DMS53 treated with DMSO at 0.1 percent for 48 hours (cell line): ENCODE measurements around the gene ZNF587B.
"Not testable (repeated sequence)": the region's sequence is repeated elsewhere in the genome, so short reads cannot be mapped to it uniquely, and the experiment has no call there.

Experiments
- DNase-seq: peaks from one replicate; lab custom pipeline; 2025; ENCODE audit not compliant: unreplicated experiment; lab: John Stamatoyannopoulos, UW

ZNF587B gene

DNA sequence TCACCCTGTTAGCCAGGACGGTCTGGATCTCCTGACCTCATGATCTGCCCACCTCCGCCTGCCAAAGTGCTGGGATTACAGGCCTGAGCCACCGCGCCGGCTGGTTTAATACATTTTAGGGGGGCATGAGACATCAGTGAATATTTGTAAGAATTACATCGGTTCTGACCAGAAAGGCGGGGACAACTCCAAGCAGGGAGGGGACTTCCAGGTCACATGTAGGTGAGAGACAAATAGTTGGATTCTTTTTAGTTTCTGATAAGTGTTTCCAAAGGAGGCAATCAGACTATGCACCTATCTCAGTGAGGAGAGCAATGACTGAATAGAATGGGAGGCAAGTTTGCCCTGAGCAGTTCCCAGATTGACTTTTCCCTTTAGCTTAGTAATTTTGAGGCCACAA lies 11.7 kb upstream of the ZNF587B start:
- no peak for DNase-seq

DNA sequence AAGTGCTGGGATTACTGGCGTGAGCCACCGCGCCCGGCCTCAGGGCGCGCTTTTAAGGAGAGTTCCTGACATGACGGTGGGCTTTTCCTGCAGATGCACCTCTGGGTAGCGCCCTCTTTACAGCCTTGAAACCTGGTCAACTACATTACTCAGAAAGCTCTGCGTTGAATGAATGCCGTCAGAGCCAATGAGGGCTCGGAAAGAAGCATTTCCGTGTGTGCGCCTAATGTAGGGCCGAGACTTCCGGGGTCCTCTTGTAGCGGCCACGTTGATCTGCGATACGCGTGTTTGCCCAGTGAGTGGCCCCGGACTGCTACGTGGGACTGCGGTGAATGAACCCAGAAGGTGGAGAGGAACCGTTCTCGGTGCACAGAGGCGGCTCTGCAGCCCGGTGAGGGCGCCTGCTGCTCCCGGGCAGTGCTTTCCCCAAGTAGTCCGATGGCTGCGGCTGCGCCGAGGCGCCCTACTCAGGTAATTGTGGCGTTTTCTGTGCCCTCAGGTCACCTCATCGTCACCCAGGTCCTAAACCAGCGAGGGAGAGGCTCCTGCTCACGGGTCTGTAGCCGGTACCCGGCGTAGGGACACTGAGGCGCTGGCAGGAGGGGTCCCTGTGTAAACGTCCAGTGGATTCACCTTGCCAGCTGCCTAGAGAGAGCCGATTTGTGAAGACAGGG lies 10.5 kb upstream of the ZNF587B start:
- peak; percentile 81 for DNase-seq

DNA sequence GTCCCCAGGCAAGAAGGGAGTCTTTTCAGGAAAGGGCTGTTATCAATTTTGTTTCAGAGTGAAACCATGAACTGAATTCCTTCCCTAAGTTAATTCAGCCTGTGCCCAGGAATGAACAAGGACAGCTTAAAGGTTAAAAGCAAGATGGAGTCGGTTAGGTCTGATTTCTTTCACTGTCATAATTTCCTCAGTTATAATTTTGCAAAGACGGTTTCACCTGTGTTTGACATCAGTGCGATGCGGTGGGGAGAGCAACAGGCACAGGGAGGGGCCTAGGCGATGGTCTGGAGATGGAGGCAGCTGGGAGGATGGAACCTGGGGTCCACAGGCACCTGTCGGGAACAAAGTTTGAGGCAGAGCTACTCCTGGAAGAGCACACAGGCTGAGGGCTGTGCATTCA lies 9.5 kb upstream of the ZNF587B start:
- no peak for DNase-seq

DNA sequence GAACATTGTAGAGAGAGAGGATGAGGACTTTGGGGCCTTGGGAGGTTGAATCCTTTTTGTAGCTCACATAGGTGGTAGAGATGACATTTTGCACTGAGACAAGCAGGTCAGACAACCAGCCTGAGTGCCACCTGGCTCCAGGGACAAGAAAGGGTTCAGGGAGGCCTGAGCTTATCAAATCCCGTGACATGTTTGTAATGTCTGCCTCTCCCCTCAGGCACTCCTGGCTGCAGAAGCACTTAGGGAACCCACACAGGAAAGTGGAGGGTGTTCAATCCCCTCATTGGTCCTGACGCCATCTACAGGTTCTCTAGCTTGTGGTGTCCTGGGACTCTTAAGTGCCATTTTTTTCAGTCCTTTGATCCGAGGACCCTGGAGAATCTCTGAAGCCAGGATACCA lies 9.0 kb upstream of the ZNF587B start:
- not testable (repeated sequence) for DNase-seq

DNA sequence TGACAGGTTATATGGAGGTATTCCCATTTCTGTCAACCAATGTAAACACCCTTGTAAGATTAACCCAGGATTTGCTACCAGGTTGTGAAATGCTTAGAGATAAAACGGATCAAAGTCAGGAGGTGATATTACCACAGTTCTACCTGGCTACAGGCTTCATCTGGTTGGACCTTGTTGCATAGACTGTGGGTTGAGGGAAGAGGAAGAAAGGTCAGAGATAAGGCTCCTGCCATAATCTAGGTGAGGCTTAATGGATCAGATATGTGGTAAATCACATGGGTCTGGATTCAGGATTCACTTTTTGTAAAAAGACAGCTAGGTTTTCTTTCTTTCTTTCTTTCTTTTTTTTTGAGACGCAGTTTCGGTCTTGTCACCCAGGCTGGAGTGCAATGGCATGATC lies 8.6 kb upstream of the ZNF587B start:
- DNase-seq, result not testable (repeated sequence)

DNA sequence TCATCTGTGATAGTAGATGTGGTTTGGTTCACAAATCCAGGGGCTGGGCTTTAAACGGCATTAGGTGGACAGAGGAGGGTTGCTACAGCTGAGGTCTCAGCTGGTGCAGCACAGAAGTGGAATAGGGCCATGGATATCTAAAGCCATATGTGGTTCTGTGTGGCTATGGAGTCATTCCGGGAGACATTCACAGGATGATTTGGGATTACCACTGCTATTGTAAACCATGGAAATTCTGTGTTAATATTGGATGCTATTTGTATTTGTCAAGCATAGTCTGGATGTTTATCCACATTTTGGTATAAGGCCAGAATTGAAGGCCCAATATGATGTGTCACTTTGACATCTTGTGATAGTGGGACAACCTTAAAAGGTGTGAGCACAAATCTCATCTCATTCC lies 6.9 kb upstream of the ZNF587B start:
- DNase-seq, result not testable (repeated sequence)

DNA sequence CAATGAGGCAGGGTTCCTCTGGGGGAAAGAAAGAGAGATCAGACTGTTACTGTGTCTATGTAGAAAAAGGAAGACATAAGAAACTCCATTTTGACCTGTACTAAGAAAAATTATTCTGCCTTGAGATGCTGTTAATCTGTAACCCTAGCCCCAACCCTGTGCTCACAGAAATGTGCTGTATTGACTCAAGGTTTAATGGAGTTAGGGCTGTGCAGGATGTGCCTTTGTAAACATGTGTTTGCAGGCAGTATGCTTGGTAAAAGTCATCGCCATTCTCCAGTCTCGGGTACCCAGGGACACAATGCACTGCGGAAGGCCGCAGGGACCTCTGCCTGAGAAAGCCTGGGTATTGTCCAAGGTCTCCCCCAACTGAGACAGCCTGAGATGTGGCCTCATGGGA lies 6.5 kb upstream of the ZNF587B start:
- not testable (repeated sequence) for DNase-seq

DNA sequence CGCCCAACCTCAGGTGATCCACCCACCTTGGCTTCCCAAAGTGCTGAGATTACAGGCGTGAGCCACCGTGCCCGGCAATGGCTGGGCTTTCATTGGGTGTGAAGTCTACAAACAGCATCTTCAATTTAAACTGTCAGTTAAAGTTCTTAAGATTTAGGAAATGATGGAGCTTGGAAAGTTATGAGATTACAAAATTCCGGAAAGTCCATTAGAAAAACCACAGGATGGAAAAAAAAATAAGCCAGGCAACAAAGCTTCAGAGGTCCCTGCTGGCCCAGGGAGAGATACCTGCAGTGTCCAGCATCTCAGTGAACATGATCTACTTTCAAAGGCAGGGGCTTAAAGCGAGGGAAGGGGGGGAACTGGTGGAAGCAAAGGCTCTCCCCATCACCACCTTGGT lies 4.6 kb upstream of the ZNF587B start:
- DNase-seq, result no peak

DNA sequence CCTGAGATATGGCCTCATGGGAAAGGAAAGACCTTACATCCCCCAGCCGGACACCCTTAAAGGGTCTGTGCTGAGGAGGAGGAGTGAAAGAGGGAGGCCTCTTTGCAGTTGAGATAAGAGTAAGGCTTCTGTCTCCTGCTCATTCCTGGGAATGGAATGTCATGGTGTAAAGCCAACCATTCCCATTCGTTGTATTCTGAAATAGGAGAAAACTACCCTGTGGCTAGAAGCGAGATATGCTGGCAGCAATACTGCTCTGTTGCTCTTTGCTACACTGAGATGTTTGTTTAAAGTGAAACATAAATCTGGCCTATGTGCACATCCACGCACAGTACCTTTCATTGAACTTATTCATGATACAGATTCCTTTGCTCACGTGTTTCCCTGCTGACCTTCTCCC lies 783 bp upstream of the ZNF587B start:
- DNase-seq, result no peak

DNA sequence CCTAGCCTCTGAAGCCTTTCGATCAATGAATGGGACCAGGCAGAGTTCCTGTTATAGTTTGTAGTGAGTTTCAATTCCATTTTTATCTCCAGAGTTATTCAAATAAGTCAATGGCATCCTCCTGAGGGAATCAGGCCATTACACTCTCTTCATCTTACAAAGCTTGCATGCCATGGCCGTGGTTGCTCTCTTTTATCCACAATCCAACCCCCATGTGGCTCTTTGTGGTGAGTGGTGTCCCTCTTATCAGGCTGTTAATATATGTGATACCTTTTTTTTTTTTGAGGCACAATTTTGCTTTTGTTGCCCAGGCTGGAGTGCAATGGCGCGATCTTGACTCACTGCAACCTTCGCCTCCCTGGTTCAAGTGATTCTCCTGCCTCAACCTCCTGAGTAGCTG lies 6.9 kb downstream of the ZNF587B start:
- not testable (repeated sequence) for DNase-seq

DNA sequence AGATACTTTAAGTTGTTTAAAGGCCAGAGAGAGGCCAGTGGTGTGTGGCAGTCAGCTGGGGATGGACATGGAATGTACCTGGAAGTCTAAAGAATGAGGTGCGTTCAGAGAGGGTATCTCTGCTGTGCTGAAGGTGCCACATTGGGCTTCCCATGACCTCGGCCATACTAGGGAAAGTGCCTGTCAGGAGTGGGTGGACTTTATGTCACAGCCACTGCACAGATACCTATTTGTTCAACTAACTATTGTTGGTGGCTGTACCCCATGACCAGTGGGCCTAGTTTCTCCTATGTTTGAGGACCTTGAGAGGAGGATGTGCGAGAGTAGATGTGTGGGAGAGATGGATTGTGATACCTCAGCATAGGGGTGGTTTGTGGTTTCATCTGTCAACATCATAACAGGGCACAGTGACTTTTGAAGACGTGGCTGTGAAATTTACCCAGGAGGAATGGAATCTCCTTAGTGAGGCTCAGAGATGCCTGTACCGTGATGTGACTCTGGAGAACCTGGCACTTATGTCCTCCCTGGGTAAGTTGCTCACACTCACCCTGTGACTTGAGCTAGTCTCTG lies 8.6 kb downstream of the ZNF587B start:
- DNase-seq, result not testable (repeated sequence)

DNA sequence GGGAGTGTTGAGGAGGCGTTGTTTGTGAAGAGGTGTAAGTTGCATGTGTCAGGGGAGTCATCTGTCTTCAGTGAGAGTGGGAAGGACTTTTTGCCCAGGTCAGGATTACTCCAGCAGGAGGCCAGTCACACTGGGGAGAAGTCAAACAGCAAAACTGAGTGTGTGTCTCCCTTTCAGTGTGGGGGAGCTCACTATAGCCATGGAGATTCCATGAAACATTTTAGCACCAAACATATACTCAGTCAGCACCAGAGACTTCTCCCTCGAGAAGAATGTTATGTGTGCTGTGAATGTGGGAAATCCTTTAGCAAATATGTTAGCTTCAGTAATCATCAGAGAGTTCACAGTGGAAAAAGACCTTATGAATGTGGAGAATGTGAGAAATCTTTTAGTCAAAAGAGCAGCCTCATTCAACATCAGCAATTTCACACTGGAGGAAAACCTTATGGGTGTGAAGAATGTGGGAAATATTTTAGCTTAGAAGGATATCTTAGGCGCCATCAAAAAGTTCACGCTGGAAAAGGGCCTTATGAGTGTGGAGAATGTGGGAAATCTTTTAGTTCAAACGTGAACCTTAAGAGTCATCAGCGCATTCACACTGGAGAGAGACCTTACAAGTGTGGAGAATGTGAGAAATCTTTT lies 11.1 kb downstream of the ZNF587B start:
- no peak for DNase-seq

DNA sequence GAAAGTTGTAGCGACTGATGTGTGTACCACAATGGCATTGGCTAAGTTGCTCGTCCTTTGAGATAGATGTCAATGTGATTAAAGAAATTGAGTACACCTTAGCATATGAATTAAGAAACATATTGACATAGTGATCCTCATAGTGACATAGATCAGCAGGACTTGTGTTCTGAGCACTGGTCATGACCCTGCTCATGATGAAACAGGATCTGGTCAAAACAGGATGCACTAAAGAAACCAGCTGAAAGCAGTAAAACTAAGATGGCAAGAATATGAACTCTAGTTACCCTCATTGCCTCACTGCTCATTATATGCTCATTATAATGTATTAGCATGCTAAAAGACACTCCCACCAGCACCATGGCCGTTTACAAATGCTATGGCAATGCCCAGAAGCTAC lies 17.1 kb downstream of the ZNF587B start:
- DNase-seq, result not testable (repeated sequence)

DNA sequence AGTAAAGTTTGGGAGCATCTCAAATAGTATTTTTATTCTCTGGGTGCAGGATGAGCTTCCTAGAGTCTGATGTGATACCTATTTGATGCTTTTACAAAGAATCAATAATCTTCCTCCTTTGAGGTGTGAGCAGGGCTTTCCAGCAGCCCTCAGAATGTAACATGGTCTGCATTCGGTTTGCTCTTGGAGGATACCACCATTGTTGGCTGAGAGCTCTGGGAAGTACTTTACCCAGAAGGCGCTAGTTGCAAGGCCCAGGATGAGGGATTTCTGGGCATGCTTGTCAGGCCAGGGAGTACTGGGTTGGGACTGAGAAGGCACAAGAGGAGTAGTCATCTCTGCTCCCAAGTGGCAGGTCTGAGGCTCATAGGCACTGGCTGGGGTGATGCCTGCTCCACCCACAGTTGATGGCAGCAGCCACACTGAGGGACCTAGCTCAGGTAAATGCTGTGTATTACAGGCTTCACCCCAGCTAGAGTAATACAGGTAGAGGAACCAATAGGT lies 19.1 kb downstream of the ZNF587B start:
- not testable (repeated sequence) for DNase-seq

DNA sequence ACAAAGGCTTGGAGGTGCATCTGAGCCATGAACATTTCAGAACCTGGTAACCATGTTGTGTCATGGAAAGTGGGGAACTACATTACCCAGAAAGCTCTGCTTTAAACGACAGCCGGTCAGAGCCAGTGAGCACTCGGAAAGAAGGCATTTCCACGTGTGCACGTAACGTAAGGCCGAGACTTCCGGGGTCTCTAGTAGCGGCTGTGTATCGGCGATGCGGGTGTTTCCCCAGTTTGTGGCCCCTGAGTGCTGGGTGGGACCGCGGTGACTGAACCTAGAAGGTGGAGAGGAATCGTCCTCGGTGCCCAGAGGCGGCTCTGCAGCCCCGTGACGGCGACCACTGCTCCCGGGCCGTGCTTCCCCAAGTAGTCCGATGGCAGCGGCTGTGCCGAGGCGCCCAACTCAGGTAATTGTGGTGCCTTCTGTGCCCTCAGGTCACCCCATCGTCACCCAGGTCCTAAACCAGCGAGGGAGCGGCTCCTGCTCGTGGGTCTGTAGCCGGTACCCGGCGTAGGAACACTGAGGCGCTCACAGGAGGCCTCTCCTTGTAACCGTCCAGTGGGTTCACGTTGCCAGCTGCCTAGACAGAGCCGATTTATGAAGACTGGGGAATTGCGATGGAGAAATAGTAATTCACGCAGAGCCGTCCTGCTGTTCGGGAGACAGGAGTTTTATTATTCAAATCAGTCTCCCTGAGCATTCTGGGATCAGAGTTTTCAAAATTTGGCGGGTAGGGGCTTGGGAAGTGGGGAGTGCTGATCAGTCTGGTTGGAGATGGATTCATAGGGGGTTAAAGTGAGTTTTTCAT lies 19.8 kb downstream of the ZNF587B start, which contains the start of gene ZNF587:
TSS of gene ZNF587 (plus strand) at position 194 of the 808 bp plus-strand sequence. CDS start at position 374, 180 bp downstream.
- peak; percentile 76 for DNase-seq

DNA sequence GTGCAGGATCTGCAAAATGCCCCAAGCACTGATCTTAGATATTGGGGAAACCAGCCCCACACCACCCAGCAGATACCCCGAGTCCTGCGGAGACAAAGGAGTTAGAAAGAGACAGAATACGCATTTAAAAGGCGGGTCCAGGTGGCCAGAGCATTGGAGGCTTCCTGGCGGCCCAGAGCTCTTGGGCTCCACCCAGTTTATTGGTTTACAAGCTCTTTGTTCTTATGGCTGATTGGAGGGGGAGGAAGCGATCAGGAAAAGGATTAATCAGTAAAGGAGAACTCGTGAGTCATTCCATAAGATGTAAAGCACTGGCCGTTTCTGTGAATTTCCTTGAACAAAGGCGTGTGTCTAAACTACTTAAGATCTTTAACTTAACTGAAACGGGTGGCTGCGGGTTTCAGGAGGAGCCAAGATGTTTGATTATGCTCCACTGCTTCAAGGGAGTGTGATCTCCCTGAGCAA lies 20.5 kb downstream of the ZNF587B start:
- DNase-seq, result no peak

DNA sequence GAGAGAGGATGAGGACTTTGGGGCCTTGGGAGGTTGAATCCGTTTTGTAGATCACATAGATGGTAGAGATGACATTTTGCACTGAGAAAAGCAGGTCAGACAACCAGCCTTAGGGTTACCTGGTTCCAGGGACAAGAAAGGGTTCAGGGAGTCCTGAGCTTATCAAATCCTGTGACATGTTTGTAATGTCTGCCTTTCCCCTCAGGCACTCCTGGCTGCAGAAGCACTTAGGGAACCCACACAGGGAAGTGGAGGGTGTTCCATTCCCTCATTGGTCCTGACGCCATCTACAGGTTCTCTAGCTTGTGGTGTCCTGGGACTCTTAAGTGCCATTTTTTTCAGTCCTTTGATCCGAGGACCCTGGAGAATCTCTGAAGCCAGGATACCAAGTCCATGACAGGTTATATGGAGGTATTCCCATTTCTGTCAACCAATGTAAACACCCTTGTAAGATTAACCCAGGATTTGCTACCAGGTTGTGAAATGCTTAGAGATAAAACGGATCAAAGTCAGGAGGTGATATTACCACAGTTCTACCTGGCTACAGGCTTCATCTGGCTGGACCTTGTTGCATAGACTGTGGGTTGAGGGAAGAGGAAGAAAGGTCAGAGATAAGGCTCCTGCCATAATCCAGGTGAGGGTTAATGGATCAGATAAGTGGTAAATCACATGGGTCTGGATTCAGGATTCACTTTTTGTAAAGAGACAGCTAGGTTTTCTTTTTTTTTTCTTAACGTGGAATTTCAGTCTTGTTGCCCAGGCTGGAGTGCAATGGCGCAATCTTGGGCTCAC lies 21.9 kb downstream of the ZNF587B start:
- DNase-seq, result not testable (repeated sequence)

DNA sequence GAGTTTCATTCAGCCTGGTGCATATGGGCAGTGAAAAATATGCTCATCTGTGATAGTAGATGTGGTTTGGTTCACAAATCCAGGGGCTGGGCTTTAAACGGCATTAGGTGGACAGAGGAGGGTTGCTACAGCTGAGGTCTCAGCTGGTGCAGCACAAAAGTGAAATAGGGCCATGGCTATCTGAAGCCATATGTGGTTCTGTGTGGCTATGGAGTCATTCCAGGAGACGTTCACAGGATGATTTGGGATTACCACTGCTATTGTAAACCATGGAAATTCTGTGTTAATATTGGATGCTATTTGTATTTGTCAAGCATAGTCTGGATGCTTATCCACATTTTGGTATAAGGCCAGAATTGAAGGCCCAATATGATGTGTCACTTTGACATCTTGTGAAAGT lies 24.0 kb downstream of the ZNF587B start:
- not testable (repeated sequence) for DNase-seq

DNA sequence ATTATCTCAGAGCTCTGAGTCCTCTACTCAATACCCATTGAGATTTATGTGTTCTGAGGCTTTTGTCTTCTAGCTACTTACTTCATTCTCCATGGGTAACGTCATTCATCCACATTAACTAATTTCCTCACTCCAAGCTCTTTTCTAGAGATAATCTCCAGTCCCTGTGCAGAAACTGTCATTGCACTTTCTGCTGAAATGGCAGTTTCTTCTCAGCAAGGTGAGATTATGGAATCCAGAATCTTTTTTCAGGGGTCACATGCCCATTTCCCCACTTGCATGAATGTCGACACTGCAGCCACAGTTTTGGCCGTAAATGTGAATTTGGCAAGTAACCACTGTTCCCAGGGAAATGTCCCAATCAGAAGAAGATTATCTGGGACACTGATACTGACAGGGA lies 32.3 kb downstream of the ZNF587B start:
- DNase-seq, result not testable (repeated sequence)

DNA sequence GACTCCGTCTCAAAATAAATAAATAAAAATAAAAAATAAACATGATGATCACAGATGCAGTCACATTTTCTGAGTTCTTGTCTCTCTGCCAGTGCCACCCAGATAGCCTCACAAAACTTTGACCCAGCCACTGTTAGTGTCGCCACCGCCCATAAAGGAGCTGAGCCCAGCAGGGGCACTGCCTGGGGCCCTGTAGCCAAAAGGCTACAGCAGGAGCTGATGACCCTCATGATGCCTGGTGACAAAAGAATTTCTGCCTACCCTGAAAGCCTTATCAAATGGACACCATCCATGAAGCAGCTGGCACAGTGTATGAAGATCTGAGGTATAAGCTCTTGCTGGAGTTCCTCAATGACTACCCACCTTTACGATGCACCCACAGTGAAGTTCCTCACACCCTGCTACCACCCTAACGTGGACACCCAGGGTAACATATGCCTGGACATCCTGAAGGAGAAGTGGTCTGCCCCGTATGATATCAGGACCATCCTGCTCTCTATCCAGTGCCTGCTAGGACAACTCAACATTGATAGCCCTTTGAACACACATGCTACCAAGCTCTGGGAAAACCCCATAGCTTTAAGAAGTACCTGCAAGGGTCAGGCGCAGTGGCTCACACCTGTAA lies 37.9 kb downstream of the ZNF587B start:
- DNase-seq, result no peak
